Gastroesophageal sphincter (tissue), 4 donors: ENCODE results near the gene INTS14. TPM values are rescaled to one million over a fixed set of nuclear protein-coding genes. Genes with fewer than 3 reads are reported as not detected.

ENCODE experiments used
- ATAC-seq: fragments of 150-250 bp; one replicate; pipeline ENCODE4 v1.9.1; 2016; ENCODE audit warnings: mild to moderate bottlenecking, moderate library complexity
- H3K27ac ChIP-seq, 4 donors: fragments of 200-600 bp; sonication (generic) in 3 of 4; 1 replicate in 3 of 4; 2 replicates in 1 of 4; pipeline ENCODE4 v1.5.1; 2016 to 2019
- H3K27me3 ChIP-seq: fragments of 200-600 bp; sonication (generic); one replicate; pipeline ENCODE4 v1.5.1; 2019
- H3K36me3 ChIP-seq, 2 donors: fragments of 200-600 bp; sonication (generic); one replicate each; pipeline ENCODE4 v1.5.1; 2019; ENCODE audit warnings: control low read depth in 1 of 2
- H3K4me1 ChIP-seq, 3 donors: fragments of 200-600 bp; sonication (generic); 1 replicate in 2 of 3; 2 replicates in 1 of 3; pipeline ENCODE4 v1.5.1; 2016 to 2019; ENCODE audit warnings: control low read depth in 2 of 3
- H3K4me3 ChIP-seq, 2 donors: fragments of 200-600 bp; sonication (generic); one replicate each; pipeline ENCODE4 v1.5.1; 2019; ENCODE audit warnings: mild to moderate bottlenecking in 1 of 2, moderate library complexity in 1 of 2
- H3K9me3 ChIP-seq, 3 donors: fragments of 200-600 bp; sonication (generic); one replicate each; pipeline ENCODE4 v1.5.1; 2017 to 2019; ENCODE audit warnings: control low read depth in 2 of 3
- CTCF ChIP-seq, 4 experiments: fragments of 200-600 bp in 2 of 4; fragments of 450-650 bp in 2 of 4; sonication (generic) in 1 of 4; IDR thresholded peaks; one replicate each; pipeline ENCODE4 v1.5.1; 2017 to 2019; ENCODE audit warnings: antibody characterized with exemption in 4 of 4, mild to moderate bottlenecking in 2 of 4, moderate library complexity in 2 of 4
- EP300 ChIP-seq: sonication (generic); formaldehyde crosslinking; IDR thresholded peaks from one replicate; pipeline ENCODE4 v1.6.1; 2017; ENCODE audit warnings: antibody characterized with exemption, mild to moderate bottlenecking
- POLR2A ChIP-seq, 2 donors: fragments of 450-650 bp; IDR thresholded peaks; one replicate each; pipeline ENCODE4 v1.6.1; 2017; ENCODE audit warnings: antibody characterized with exemption in 2 of 2, mild to moderate bottlenecking in 2 of 2, moderate library complexity in 1 of 2
- POLR2AphosphoS5 ChIP-seq: sonication (generic); formaldehyde crosslinking; IDR thresholded peaks from one replicate; pipeline ENCODE4 v1.6.1; 2017; ENCODE audit warnings: antibody characterized with exemption
- WGBS, 2 donors: methylation state at CpG; one replicate each; pipeline ENCODE4 v1.1.5; 2018; ENCODE audit warnings: low coverage in 1 of 2; 5-methylcytosine and 5-hydroxymethylcytosine counted together
- total RNA-seq, 4 donors: library from RNA; depleted of rRNA; stranded (reverse); fragments of >200 nt; gene quantifications; one replicate each; pipeline ENCODE4 v1.1.0, GENCODE V29; 2016

Gene INTS14
- total RNA-seq, 4 donors from 2014 or later, result 23.8 to 33.5 (median 28.8) TPM

- H3K4me1 ChIP-seq, result peaks cover 6 to 37% (median 18%) of the 10 kb centered on the region in 3 donors
- peak overlapping the region in 1 of 4 donors; percentile 93 for H3K27ac ChIP-seq
- no peaks in the 10 kb centered on the region for H3K27me3 ChIP-seq
- no peaks in the 10 kb centered on the region for H3K9me3 ChIP-seq
- H3K4me3 ChIP-seq, result no peak overlapping the region
- no peak for ATAC-seq
- WGBS, 2 donors, result 48 to 71% methylated on average over 2 to 6 of the region's 6 CpGs
- TF ChIP-seq POLR2AphosphoS5, result no peak
- TF ChIP-seq CTCF (IDR thresholded peaks at IDR 0.05), result no peak
- TF ChIP-seq EP300, result no peak
- no peaks in the 10 kb centered on the region for H3K36me3 ChIP-seq
These were observed 2.2 kb upstream of the INTS14 start for GRCh38 chr15:65612949-65613744.

GRCh38 chr15:65612616-65612946 is 1.6 kb upstream of the INTS14 start:
- no peak for TF ChIP-seq POLR2AphosphoS5
- TF ChIP-seq EP300, result no peak
- no peak for TF ChIP-seq CTCF (IDR thresholded peaks at IDR 0.05)
- no peak for TF ChIP-seq POLR2A (IDR thresholded peaks at IDR 0.05)
- Histone ChIP-seq H3K9me3 (no peaks in the 10 kb centered on the region), H3K27ac (peak overlapping the region in 3 of 4 donors; percentile 92 to 96 (median 93)), H3K27me3 (no peaks in the 10 kb centered on the region), H3K36me3 (no peaks in the 10 kb centered on the region), H3K4me3 (no peak overlapping the region), H3K4me1 (peaks cover 6 to 37% (median 18%) of the 10 kb centered on the region in 3 donors)
- 50 to 84% methylated on average over 2 of the region's 2 CpGs for WGBS, 2 donors
- ATAC-seq, result no peak

GRCh38 chr15:65611888-65612615 is 1.1 kb upstream of the INTS14 start:
- H3K4me1 ChIP-seq, result peaks cover 6 to 37% (median 18%) of the 10 kb centered on the region in 3 donors
- H3K36me3 ChIP-seq, result no peaks in the 10 kb centered on the region
- H3K4me3 ChIP-seq, result peak overlapping the region; percentile 69 to 74
- no peaks in the 10 kb centered on the region for H3K27me3 ChIP-seq
- no peaks in the 10 kb centered on the region for H3K9me3 ChIP-seq
- no peak for TF ChIP-seq CTCF (IDR thresholded peaks at IDR 0.05)
- TF ChIP-seq POLR2AphosphoS5, result no peak
- no peak for TF ChIP-seq EP300
- TF ChIP-seq POLR2A (IDR thresholded peaks at IDR 0.05), result no peak
- peak overlapping the region; percentile 83 to 96 (median 92) for H3K27ac ChIP-seq
- no peak for ATAC-seq
- 55 to 83% methylated on average over 2 to 5 of the region's 5 CpGs for WGBS, 2 donors

- 100% methylated on average over 1 of the region's 1 CpG for WGBS, 2 donors
- Histone ChIP-seq H3K9me3 (no peaks in the 10 kb centered on the region), H3K36me3 (peaks cover 0 to 64% of the 10 kb centered on the region in 2 donors), H3K27ac (no peak overlapping the region), H3K4me1 (peaks cover 0 to 3% (median 0%) of the 10 kb centered on the region in 3 donors), H3K27me3 (no peaks in the 10 kb centered on the region), H3K4me3 (no peak overlapping the region)
- TF ChIP-seq EP300 (no peak), POLR2AphosphoS5 (no peak), CTCF (IDR thresholded peaks at IDR 0.05) (no peak), POLR2A (IDR thresholded peaks at IDR 0.05) (no peak)
- ATAC-seq, result no peak
These were observed 7.4 kb downstream of the INTS14 start for GRCh38 chr15:65603559-65603958.
